ENCODE data around the gene BACH2.

Gene BACH2

DNA sequence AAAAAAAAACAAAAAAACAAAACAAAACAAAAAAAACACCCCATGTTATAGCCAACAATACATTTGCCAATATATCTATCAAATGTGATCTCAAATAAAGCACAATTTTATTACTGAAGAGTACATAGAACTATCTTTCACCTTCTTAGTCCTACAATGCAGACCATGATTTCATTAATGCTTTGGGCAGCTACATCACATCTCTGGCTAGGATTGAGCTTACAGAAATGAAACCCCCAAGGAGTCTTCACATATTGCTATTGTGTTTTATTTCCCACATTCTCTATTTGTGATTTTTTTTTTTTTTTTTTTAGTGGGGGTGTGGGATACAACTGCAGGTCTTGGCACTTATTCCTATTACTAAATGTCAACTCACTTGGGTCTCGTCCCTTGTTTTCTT, 189.3 kb downstream of the BACH2 start:
- FAIRE-seq, result no peak
- DNase-seq (ENCODE audit: insufficient read length, low spot score), result no peak

- DNase-seq (ENCODE audit: insufficient read length, low spot score) (no peak), FAIRE-seq (no peak)
These were observed 190.2 kb downstream of the BACH2 start for GRCh38 chr6:90106449-90106848.

DNA sequence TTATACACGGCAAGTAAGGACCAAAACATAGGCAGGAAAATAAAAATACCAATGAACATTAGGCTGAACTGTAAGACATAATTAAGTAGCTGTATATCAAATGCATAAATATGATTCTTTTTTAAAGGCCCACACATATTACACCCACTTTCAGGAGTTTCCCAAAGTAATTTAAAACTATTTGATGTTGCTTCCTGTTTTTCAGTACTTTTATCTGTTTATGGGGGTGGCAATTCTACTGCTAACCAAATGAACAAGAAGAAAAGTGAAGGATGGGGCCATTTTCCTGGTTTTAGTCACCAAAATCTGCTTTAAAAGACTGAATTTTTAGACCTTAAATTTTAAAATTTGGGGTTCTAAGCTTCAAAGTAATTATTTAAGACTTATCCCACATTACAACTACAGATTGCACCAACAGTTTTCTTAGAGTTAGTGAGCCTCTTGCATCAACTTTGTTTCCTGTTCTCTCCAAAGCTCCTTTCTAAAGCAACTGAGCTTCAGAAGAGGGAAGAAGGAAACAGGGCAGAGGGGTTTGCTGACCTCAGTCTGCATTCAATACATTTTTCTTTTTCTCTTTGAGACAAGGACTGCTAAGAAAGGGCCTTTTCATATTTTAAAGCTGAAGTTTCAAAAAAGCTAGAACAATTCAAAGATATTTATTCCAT, 191.0 kb downstream of the BACH2 start:
- FAIRE-seq (no peak), DNase-seq (ENCODE audit: insufficient read length, low spot score) (no peak)

DNA sequence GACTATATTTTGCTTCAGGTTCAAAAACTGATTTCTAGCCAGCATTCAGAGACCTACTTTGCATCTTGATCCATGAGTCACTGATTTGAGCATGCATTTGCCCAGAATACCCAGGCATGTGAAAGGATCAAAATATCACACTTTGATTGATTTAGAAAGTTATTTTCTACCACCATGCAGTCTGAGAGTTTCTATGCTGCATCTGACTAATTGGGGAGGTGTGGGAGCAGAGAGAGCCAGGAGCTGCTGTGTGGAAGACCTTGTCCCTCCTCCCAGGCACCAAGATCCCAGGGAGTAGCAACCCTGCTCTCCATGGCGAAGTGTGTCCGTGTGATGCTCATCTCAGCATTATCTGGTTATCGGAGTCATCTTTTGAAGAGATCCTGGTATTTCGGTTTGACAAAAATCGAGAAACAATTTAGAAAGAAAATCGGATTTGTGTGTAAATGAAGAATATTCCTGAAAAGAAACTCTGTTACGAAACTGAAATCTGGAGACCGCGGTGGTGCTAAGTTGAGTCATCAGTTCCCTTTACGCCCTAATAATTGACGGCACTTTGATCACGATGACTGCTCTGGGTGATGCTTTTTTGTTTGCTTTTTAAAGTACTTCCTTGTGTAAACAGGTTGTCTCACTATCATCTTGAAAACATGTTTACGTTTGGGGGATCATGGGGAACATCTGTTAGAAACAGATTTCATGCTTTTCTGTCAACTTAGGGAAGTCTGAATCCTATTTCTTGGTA, 193.4 kb downstream of the BACH2 start:
- DNase-seq (ENCODE audit: insufficient read length, low spot score) (no peak), FAIRE-seq (no peak)

DNA sequence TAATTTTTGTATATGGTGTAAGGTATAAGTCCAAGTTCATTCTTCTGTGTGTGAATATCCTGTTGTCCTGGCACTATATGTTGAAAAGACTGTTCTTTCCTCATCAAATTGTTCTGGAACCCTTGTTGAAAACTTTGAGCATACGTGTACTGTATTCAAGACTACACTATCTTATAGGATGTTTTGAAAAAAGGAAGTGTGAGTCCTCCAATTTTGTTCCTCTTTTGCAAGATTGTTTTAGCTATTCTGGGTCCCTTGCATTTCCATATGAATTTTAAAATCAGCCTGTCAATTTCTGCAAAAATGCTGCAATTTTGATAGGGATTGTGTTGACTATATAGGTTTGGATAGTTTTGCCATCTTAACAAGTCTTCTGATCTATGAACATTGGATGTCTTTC, 195.2 kb downstream of the BACH2 start:
- FAIRE-seq, result no peak
- no peak for DNase-seq (ENCODE audit: insufficient read length, low spot score)

DNA sequence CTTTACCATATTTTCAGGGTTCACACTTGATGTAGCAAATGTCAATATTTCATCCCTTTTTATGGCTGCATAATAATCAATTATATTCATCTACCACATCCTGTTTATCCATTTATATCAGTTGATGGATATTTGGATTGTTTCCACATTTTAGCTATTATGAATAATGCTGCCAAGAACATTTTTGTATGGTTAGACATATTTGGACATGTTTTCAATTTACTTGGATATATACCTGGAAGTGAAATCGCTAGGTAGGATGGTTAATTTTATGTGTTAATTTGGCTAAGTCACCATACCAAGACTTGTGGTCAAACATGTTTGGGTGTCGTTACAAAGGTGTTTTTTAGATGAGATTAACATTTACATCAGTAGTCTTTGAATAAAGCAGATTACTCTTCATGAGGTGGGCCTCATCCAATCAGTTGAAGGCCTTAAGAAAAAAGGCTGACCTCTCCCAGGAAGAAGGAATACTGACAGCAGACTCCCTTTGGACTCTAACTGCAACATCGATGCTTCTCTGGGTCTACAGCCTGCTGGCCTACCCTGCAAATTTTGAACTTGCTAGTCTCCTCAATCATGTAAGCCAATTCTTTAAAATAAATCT, 196.5 kb downstream of the BACH2 start:
- FAIRE-seq (no peak), DNase-seq (ENCODE audit: insufficient read length, low spot score) (no peak)

DNA sequence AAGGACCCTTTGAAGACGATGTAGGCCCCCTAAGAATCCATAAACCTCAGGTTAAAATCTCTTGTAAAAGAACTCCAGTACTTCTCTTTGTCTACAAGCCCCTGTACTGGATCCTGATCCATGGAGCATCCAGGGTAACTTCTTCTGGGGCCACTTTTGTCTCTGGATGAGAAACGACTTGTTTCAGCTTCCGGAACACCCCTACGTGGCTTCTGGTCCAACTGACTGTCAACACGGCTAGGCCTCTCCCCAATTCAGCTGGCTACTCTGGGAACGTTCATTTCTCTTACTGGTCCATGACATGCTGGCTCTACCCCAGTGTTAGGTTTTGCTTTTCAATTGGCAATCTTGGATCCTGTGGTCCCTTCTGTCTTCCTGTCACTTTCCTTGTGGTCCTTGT, 198.0 kb downstream of the BACH2 start:
- FAIRE-seq, result no peak
- no peak for DNase-seq (ENCODE audit: insufficient read length, low spot score)

GRCh38 chr6:90098001-90098531, 198.6 kb downstream of the BACH2 start:
- FAIRE-seq (no peak), DNase-seq (ENCODE audit: insufficient read length, low spot score) (peak; percentile 5)

DNA sequence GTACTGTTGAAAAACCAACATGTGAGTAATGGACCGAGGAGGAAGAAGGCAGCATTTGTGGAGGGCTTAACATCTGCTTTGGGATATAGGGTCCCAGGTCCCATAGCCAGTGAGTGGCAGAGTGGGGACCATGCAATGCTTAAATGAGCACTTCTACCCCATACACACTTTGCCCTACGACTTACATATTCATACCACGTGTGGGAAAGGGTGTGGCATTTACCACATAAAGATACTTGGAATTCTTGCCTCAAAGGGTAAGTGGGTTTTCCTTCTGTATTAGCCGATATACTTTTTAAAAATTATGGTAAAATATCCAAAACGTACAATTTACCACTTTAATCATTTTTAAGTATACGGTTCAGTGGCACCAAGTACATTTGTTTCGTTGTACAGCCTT, 199.3 kb downstream of the BACH2 start:
- no peak for FAIRE-seq
- DNase-seq (ENCODE audit: insufficient read length, low spot score), result no peak

- DNase-seq (ENCODE audit: insufficient read length, low spot score), result no peak
- no peak for FAIRE-seq
These were observed 199.8 kb downstream of the BACH2 start for GRCh38 chr6:90096818-90097217.

DNA sequence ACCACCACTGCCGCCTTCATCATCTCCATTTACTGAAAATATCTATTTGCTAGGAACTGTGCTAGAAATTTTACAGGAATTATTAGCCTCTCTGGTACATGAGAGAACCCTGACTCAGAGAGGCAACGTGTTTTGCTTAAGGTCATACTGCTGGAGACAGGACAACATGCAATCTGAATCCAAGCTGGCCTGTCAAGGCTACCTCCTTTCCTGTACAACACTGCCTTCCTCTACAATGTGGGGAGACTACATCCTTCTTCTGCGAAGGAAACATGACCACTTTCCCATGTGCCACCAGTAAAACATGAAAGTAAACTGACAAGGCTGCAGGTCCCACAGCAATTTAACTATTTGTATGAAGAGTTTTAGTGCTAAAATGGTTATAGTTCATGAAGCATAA, 200.9 kb downstream of the BACH2 start:
- FAIRE-seq (no peak), DNase-seq (ENCODE audit: insufficient read length, low spot score) (no peak)

- FAIRE-seq (no peak), DNase-seq (ENCODE audit: insufficient read length, low spot score) (no peak)
These were observed 201.5 kb downstream of the BACH2 start for GRCh38 chr6:90095145-90095544.

- FAIRE-seq (no peak), DNase-seq (ENCODE audit: insufficient read length, low spot score) (no peak)
These were observed 203.0 kb downstream of the BACH2 start for GRCh38 chr6:90093558-90094073.

GRCh38 chr6:90090866-90091265, 205.8 kb downstream of the BACH2 start:
- FAIRE-seq (no peak), DNase-seq (ENCODE audit: insufficient read length, low spot score) (no peak)

DNA sequence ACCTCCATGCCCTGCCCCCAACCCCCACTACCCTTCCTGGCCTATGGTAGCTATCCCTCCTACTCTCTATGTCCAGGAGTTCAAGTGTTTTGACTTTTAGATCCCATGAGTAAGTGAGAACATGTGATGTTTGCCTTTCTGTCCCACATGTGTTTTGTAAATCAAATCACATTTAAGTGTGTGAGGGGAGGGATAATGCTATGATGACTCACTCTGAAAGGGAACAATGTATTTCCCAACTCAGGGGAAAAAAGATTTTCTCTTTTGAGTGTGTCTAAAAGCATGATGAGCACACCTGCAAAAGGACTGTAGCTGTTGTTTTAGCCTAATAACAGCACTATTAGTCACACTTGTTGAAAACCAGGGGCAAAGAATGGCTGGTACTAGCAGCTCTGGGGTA, 208.6 kb downstream of the BACH2 start:
- DNase-seq (ENCODE audit: insufficient read length, low spot score) (no peak), FAIRE-seq (no peak)

DNA sequence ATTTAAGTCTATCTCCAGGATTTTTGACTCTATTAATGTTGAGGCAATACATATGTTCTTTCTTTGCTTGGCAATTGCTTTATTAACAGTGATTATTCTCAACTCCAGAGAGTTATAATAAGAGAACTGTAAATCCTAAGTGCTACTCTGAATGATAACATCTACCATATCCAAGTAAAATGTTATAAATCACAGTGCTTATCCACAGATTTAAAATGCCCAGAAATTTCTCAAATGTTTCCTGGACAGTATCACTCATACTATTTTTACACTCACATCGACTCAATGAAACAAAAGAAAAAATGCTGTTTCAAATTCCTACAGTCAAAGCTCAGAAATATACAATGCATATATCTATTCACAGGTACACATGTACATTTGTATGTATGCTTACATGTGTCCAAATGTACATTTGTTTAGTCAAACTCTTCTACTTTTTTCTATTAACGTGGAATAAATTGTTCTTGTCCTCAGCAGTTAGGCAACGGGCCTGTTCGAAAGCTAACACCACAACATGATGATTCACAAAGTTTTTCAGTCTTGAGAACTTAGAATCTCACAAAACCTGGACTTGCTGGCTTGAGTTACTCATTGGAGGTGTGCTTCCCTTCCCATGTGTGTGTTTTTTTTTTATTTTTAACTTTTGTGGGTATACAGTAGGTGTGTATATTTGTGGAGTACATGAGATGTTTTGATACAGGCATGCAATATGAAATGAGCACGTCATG, 209.4 kb downstream of the BACH2 start:
- FAIRE-seq, result no peak
- no peak for DNase-seq (ENCODE audit: insufficient read length, low spot score)

GRCh38 chr6:90086517-90086916, 210.1 kb downstream of the BACH2 start:
- FAIRE-seq (no peak), DNase-seq (ENCODE audit: insufficient read length, low spot score) (no peak)

GRCh38 chr6:90083891-90084290, 212.8 kb downstream of the BACH2 start:
- FAIRE-seq (no peak), DNase-seq (ENCODE audit: insufficient read length, low spot score) (no peak)

- FAIRE-seq (no peak), DNase-seq (ENCODE audit: insufficient read length, low spot score) (no peak)
These were observed 213.8 kb downstream of the BACH2 start for GRCh38 chr6:90082847-90083246.

DNA sequence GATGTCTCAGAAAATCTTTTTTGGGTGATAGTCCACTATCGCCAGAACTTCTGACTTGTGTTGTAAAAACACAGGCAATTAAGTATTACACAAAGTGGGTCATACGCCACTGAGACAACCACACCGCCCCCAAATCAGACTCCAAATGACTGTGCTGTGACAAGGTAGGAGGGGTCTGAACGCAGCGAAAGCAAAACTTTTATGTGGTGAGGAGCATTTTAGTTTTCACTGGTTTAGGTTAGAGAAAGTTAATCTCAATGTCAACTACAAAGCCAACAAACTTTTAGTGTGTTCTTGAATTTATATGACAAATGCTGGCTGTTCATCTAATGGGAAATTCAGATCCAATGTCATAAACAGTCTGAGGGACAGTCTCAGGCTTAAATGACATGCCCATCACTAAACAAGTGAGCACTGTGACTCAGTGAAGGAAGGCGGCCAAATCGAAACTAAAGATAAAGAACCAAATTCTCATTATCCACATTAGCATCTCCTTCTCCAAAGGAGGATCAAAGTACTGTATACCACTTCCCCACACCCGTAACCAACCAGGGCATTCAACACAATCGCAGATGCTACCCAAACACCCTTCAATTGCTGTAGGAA, 215.7 kb downstream of the BACH2 start:
- FAIRE-seq (no peak), DNase-seq (ENCODE audit: insufficient read length, low spot score) (no peak)

Measured in HTR-8/SVneo (cell line).